A549 (cell line): Measurements from ENCODE around the gene TTC7B.

ENCODE experiments used
- BHLHE40 ChIP-seq: IDR thresholded peaks from 2 replicates; pipeline ENCODE4 v1.6.1; 2012; ENCODE audit warnings: low read depth, low read length, inconsistent platforms
- CEBPB ChIP-seq, 2 experiments: fragments of >200 bp in 1 of 2; sonication (Bioruptor Twin) in 1 of 2; formaldehyde crosslinking in 1 of 2; IDR thresholded peaks; 2 replicates each; pipeline ENCODE4 v1.6.1; 2012 to 2016
- EP300 ChIP-seq, 2 experiments: fragments of >200 bp; sonication (Bioruptor Twin); formaldehyde crosslinking; IDR thresholded peaks; 2 replicates in 1 of 2; 3 replicates in 1 of 2; pipeline ENCODE4 v1.6.1; 2016 to 2017
- FOSL2 ChIP-seq, 2 experiments: fragments of 450-650 bp in 1 of 2; fragments of >200 bp in 1 of 2; sonication (Bioruptor Twin) in 1 of 2; formaldehyde crosslinking; IDR thresholded peaks; 2 replicates each; pipeline versions ENCODE4 v1.5.0 to v1.6.1; 2016 to 2020; ENCODE audit warnings: mild to moderate bottlenecking in 1 of 2, moderate library complexity in 1 of 2
- MAZ ChIP-seq: fragments of 150-350 bp; IDR thresholded peaks from 2 replicates; pipeline ENCODE4 v1.6.1; 2014; ENCODE audit warnings: antibody characterized with exemption, low read depth, low read length, borderline replicate concordance
- POLR2A ChIP-seq: IDR thresholded peaks from 2 replicates; pipeline ENCODE4 v1.6.1; 2012; ENCODE audit warnings: mild to moderate bottlenecking, low read length
- TP53 ChIP-seq: fragments of 250-450 bp; sonication (Bioruptor Pico); IDR thresholded peaks from 2 replicates; pipeline ENCODE4 v1.5.0; 2021; ENCODE audit warnings: mild to moderate bottlenecking, moderate library complexity
- TF ChIP-seq, protein P1 (sequence below): fragments of >200 bp; sonication (Bioruptor Twin); formaldehyde crosslinking; IDR thresholded peaks from 3 replicates; pipeline ENCODE4 v1.5.1; 2016
- TF ChIP-seq, protein P2 (sequence below): IDR thresholded peaks from 2 replicates; pipeline ENCODE4 v1.6.1; 2012
- TF ChIP-seq, protein P3 (sequence below): fragments of 200-600 bp; sonication (generic); IDR thresholded peaks from 2 replicates; pipeline ENCODE4 v1.6.1; 2016; ENCODE audit warnings: antibody characterized with exemption, mild to moderate bottlenecking, moderate library complexity
- TF ChIP-seq, protein P4 (sequence below): fragments of >200 bp; sonication (Bioruptor Twin); formaldehyde crosslinking; IDR thresholded peaks from 3 replicates; pipeline ENCODE4 v1.6.1; 2016
- TF ChIP-seq, protein P5 (sequence below): IDR thresholded peaks from 2 replicates; pipeline ENCODE4 v1.6.1; 2012; ENCODE audit warnings: low read depth, borderline replicate concordance
- TF ChIP-seq, protein P6 (sequence below): IDR thresholded peaks from 2 replicates; pipeline ENCODE4 v1.6.1; 2012
- TF ChIP-seq, protein P7 (sequence below): fragments of 150-350 bp; IDR thresholded peaks from 2 replicates; pipeline ENCODE4 v1.6.1; 2014; ENCODE audit warnings: low read depth, mild to moderate bottlenecking, low read length

DNA sequence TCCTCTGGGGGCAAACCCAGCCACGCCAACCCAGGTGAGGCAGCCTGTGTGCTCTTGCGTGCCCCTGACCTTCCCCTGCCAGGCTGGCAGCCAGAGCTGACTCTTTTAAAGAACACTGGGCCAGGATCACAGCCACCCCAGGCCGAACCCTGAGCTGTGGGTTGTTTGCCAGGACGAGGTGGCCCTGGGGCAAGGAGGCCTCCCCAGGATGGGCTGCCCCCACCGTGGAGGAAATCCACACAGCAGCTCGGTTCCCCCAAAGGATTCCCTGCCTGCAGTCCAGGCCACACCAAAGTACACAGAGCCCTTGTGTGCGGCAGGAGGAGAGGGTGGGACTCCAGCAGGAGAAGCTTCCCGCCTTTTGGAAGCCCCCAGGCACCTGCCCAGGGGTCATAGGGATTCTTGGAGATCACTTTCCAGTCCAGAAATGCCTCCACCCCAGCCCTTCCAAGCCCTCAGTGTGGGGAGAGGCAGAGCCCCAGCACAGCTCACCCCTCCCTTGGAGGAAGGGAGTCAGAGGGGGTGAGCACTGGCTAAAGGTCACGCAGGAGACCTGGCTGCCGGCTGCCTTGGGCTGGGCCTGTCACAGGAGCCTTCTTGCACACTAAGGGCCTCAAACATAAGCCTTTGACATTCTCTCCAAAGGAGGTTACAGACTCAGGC is 303.8 kb downstream of the TTC7B start:
- TF ChIP-seq, protein P1, sequence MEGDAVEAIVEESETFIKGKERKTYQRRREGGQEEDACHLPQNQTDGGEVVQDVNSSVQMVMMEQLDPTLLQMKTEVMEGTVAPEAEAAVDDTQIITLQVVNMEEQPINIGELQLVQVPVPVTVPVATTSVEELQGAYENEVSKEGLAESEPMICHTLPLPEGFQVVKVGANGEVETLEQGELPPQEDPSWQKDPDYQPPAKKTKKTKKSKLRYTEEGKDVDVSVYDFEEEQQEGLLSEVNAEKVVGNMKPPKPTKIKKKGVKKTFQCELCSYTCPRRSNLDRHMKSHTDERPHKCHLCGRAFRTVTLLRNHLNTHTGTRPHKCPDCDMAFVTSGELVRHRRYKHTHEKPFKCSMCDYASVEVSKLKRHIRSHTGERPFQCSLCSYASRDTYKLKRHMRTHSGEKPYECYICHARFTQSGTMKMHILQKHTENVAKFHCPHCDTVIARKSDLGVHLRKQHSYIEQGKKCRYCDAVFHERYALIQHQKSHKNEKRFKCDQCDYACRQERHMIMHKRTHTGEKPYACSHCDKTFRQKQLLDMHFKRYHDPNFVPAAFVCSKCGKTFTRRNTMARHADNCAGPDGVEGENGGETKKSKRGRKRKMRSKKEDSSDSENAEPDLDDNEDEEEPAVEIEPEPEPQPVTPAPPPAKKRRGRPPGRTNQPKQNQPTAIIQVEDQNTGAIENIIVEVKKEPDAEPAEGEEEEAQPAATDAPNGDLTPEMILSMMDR, result no peak
- TF ChIP-seq BHLHE40 (no peak), MAZ (no peak), CEBPB (IDR thresholded peaks at IDR 0.05) (no peak), FOSL2 (IDR thresholded peaks at IDR 0.05) (no peak), FOSL2 (CRISPR knock-in tag; IDR thresholded peaks at IDR 0.05) (no peak), POLR2A (no peak), TP53 (no peak), EP300 (IDR thresholded peaks at IDR 0.05) (no peak)
- TF ChIP-seq, protein P2, sequence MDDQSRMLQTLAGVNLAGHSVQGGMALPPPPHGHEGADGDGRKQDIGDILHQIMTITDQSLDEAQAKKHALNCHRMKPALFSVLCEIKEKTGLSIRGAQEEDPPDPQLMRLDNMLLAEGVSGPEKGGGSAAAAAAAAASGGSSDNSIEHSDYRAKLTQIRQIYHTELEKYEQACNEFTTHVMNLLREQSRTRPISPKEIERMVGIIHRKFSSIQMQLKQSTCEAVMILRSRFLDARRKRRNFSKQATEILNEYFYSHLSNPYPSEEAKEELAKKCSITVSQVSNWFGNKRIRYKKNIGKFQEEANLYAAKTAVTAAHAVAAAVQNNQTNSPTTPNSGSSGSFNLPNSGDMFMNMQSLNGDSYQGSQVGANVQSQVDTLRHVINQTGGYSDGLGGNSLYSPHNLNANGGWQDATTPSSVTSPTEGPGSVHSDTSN, result no peak
- TF ChIP-seq, protein P3, sequence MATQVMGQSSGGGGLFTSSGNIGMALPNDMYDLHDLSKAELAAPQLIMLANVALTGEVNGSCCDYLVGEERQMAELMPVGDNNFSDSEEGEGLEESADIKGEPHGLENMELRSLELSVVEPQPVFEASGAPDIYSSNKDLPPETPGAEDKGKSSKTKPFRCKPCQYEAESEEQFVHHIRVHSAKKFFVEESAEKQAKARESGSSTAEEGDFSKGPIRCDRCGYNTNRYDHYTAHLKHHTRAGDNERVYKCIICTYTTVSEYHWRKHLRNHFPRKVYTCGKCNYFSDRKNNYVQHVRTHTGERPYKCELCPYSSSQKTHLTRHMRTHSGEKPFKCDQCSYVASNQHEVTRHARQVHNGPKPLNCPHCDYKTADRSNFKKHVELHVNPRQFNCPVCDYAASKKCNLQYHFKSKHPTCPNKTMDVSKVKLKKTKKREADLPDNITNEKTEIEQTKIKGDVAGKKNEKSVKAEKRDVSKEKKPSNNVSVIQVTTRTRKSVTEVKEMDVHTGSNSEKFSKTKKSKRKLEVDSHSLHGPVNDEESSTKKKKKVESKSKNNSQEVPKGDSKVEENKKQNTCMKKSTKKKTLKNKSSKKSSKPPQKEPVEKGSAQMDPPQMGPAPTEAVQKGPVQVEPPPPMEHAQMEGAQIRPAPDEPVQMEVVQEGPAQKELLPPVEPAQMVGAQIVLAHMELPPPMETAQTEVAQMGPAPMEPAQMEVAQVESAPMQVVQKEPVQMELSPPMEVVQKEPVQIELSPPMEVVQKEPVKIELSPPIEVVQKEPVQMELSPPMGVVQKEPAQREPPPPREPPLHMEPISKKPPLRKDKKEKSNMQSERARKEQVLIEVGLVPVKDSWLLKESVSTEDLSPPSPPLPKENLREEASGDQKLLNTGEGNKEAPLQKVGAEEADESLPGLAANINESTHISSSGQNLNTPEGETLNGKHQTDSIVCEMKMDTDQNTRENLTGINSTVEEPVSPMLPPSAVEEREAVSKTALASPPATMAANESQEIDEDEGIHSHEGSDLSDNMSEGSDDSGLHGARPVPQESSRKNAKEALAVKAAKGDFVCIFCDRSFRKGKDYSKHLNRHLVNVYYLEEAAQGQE, result no peak
- TF ChIP-seq, protein P4, sequence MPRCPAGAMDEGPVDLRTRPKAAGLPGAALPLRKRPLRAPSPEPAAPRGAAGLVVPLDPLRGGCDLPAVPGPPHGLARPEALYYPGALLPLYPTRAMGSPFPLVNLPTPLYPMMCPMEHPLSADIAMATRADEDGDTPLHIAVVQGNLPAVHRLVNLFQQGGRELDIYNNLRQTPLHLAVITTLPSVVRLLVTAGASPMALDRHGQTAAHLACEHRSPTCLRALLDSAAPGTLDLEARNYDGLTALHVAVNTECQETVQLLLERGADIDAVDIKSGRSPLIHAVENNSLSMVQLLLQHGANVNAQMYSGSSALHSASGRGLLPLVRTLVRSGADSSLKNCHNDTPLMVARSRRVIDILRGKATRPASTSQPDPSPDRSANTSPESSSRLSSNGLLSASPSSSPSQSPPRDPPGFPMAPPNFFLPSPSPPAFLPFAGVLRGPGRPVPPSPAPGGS, result no peak
- TF ChIP-seq, protein P5, sequence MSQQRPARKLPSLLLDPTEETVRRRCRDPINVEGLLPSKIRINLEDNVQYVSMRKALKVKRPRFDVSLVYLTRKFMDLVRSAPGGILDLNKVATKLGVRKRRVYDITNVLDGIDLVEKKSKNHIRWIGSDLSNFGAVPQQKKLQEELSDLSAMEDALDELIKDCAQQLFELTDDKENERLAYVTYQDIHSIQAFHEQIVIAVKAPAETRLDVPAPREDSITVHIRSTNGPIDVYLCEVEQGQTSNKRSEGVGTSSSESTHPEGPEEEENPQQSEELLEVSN, result no peak
- TF ChIP-seq, protein P6, sequence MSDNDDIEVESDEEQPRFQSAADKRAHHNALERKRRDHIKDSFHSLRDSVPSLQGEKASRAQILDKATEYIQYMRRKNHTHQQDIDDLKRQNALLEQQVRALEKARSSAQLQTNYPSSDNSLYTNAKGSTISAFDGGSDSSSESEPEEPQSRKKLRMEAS, result no peak
- TF ChIP-seq, protein P7, sequence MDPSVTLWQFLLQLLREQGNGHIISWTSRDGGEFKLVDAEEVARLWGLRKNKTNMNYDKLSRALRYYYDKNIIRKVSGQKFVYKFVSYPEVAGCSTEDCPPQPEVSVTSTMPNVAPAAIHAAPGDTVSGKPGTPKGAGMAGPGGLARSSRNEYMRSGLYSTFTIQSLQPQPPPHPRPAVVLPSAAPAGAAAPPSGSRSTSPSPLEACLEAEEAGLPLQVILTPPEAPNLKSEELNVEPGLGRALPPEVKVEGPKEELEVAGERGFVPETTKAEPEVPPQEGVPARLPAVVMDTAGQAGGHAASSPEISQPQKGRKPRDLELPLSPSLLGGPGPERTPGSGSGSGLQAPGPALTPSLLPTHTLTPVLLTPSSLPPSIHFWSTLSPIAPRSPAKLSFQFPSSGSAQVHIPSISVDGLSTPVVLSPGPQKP, result no peak
